ENCODE measurements around the gene OGFOD1. TPM values are rescaled to one million over a fixed set of nuclear protein-coding genes. Genes with fewer than 3 reads are reported as not detected.

The OGFOD1 gene
- total RNA-seq, 1 donor from 2014 or later: 140 TPM

Other genes with a start within 250 kb of the OGFOD1 start
- 289 and 415 TPM in 2 replicates for gene AMFR, start 26.0 kb upstream of the OGFOD1 start, total RNA-seq
- 82.8 and 111 TPM in 2 replicates for gene NUDT21, start 222 bp upstream of the OGFOD1 start, total RNA-seq
- gene BBS2, start 68.5 kb downstream of the OGFOD1 start, total RNA-seq: 59.7 and 82.1 TPM in 2 replicates
- not detected in 2 replicates for gene MT4, start 113.5 kb downstream of the OGFOD1 start, total RNA-seq
- gene MT3, start 138.0 kb downstream of the OGFOD1 start, total RNA-seq: not detected in 2 replicates
- gene MT2A, start 157.0 kb downstream of the OGFOD1 start, total RNA-seq: 146 and 252 TPM in 2 replicates
- 193 and 893 TPM in 2 replicates for gene MT1E, start 174.2 kb downstream of the OGFOD1 start, total RNA-seq
- gene MT1M, start 181.1 kb downstream of the OGFOD1 start, total RNA-seq: 2.8 and 38.0 TPM in 2 replicates
- 0.89 and 4.3 TPM in 2 replicates for gene MT1A, start 187.1 kb downstream of the OGFOD1 start, total RNA-seq
- gene MT1B, start 200.3 kb downstream of the OGFOD1 start, total RNA-seq: not detected in 2 replicates
- 11.0 and 11.1 TPM in 2 replicates for gene MT1F, start 206.4 kb downstream of the OGFOD1 start, total RNA-seq
- 7.8 and 10.5 TPM in 2 replicates for gene MT1G, start 216.5 kb downstream of the OGFOD1 start, total RNA-seq
- 1.4 and 8.9 TPM in 2 replicates for gene MT1H, start 218.3 kb downstream of the OGFOD1 start, total RNA-seq
- gene MT1X, start 230.9 kb downstream of the OGFOD1 start, total RNA-seq: 63.2 and 75.2 TPM in 2 replicates

All from renal cortical epithelial cell (primary cell).